ENCODE measurements around the gene PHF20. TPM values are rescaled to one million over a fixed set of nuclear protein-coding genes. Genes with fewer than 3 reads are reported as not detected.
"Not testable (repeated sequence)": the region's sequence is repeated elsewhere in the genome, so short reads cannot be mapped to it uniquely, and the experiment has no call there.

The PHF20 gene
- total RNA-seq, 1 donor from 2014 or later = 86.0 TPM

DNA sequence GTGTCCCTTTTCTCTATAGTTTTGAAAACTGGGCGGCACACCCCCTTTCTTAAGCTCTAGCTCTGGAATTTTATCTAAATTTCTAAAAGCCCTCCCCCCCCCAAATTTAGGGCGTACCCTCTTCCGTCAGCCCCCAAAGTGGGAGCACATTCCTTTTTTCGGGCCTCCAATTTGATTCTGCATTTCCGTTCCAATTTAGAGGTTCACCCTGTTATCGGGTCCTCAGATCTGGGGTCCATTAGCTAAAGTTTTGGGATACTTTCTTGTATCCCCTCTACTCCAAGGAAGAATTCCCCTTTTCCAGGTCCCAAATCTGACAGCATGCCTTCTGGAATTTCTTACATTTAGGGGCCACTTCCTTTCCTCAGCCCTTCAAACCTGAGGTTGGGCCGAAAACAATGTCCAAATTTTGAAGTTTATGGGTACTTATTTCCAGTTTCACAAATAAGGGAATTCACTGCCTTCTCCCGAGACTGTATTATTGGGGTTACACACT lies 796 bp downstream of the PHF20 start:
- peak overlapping the region; percentile 95 for H3K27ac Mint-ChIP-seq
- DNase-seq = no peak
- intact Hi-C loops (cut with micrococcal nuclease) = loop anchor here (1.0 to 5.0 kb wide), 5 partner anchors 24 to 1406 kb away; partner anchors contain the start of genes CPNE1, MROH8, NFS1 and RBM12
- no peak for ATAC-seq (ENCODE audit: low read depth)
- H3K4me1 Mint-ChIP-seq = peaks cover 80% of the 10 kb centered on the region
- H3K4me3 Mint-ChIP-seq = peak overlapping the region; percentile 86
- TF ChIP-seq, protein P1, sequence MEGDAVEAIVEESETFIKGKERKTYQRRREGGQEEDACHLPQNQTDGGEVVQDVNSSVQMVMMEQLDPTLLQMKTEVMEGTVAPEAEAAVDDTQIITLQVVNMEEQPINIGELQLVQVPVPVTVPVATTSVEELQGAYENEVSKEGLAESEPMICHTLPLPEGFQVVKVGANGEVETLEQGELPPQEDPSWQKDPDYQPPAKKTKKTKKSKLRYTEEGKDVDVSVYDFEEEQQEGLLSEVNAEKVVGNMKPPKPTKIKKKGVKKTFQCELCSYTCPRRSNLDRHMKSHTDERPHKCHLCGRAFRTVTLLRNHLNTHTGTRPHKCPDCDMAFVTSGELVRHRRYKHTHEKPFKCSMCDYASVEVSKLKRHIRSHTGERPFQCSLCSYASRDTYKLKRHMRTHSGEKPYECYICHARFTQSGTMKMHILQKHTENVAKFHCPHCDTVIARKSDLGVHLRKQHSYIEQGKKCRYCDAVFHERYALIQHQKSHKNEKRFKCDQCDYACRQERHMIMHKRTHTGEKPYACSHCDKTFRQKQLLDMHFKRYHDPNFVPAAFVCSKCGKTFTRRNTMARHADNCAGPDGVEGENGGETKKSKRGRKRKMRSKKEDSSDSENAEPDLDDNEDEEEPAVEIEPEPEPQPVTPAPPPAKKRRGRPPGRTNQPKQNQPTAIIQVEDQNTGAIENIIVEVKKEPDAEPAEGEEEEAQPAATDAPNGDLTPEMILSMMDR (IDR thresholded peaks at IDR 0.05) = no peak
- no peaks in the 10 kb centered on the region for H3K27me3 Mint-ChIP-seq
- POLR2A ChIA-PET = interaction anchor here (0.7 to 18.2 kb wide), 10 partner anchors 23 to 318 kb away, joined by 3 to 764 read pairs (median 8); partner anchors contain the start of genes NFS1, RBM39, ROMO1 and SCAND1
- CTCF ChIA-PET = interaction anchor here (1.4 to 2.6 kb wide), 2 partner anchors 30 to 33 kb away, joined by 4 to 21 read pairs; partner anchors contain the start of gene RBM39
- peaks cover 38% of the 10 kb centered on the region for H3K36me3 Mint-ChIP-seq (ENCODE audit: low read depth)
- H3K9me3 Mint-ChIP-seq = no peaks in the 10 kb centered on the region

DNA sequence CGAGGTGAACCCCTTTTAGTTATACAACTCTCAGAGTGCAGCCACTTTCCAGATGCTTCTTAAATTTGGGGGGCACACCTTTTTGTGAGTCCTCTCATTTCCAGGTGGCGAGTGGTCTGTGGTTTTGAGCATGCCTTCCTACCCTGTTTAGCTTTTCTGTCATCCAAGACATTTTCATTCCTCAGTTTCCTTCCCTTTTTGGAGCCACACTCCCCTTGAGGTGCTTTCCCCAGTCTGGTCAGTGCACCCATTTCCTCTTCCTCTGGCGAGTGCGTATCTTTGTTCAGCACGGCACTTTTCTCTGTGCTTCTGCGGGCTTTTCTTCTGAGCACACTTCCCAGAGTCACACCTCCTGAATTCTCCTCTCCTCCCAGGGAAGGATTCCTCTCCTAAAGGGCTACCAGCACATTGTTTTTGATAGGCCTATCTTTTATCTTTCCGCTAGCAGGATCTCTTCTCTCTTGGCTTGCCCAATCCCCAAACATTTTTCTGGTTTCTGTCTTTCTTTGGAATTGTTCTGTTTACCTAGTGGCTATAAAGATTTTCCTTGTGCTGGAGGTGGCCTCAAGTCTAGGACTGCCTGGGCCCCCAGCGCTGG lies 1.4 kb downstream of the PHF20 start:
- CTCF ChIA-PET = interaction anchor here (2.6 kb wide), 1 partner anchor 31 kb away, joined by 21 read pairs; the partner anchor contains the start of gene RBM39
- peaks cover 77% of the 10 kb centered on the region for H3K4me1 Mint-ChIP-seq
- H3K27ac Mint-ChIP-seq = peak overlapping the region; percentile 95
- peaks cover 39% of the 10 kb centered on the region for H3K36me3 Mint-ChIP-seq (ENCODE audit: low read depth)
- intact Hi-C loops (cut with micrococcal nuclease) = loop anchor here (1.0 to 5.0 kb wide), 5 partner anchors 24 to 1406 kb away; partner anchors contain the start of genes CPNE1, MROH8, NFS1 and RBM12
- peak overlapping the region; percentile 86 for H3K4me3 Mint-ChIP-seq
- no peak for ATAC-seq (ENCODE audit: low read depth)
- peak; percentile 30 for DNase-seq
- H3K27me3 Mint-ChIP-seq = no peaks in the 10 kb centered on the region
- H3K9me3 Mint-ChIP-seq = no peaks in the 10 kb centered on the region
- POLR2A ChIA-PET = interaction anchor here (0.7 to 18.2 kb wide), 4 partner anchors 22 to 312 kb away, joined by 5 to 764 read pairs (median 12); partner anchors contain the start of gene RBM39
- TF ChIP-seq, protein P1 (IDR thresholded peaks at IDR 0.05) = no peak

DNA sequence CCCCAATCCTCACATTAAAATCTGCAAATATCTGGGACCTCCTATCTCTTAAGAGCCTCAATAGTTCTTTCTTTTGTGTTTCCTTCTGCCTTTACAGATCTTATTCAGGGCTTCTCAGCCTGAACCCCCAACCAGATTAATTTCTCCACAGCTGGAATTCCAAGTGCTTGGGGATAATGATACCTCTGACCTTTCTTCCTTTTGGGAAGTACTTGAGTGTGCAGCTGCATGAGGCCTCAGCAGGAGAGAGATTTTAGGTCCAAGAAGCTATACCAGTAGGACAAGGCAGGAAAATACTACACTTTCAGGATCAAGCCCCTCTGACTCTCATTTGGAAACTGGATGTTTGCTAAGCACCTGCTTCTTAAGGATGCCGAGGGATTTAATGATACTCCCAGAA lies 2.6 kb downstream of the PHF20 start:
- Mint-ChIP-seq H3K27me3 (no peaks in the 10 kb centered on the region), H3K9me3 (no peaks in the 10 kb centered on the region), H3K4me3 (peak overlapping the region; percentile 86), H3K4me1 (peaks cover 68% of the 10 kb centered on the region), H3K27ac (peak overlapping the region; percentile 95), H3K36me3 (ENCODE audit: low read depth) (peaks cover 45% of the 10 kb centered on the region)
- DNase-seq = no peak
- POLR2A ChIA-PET = interaction anchor here (0.5 to 18.2 kb wide), 2 partner anchors 35 to 108 kb away, joined by 5 to 764 read pairs; partner anchors contain the start of gene RBM39
- TF ChIP-seq, protein P1 (IDR thresholded peaks at IDR 0.05) = no peak
- CTCF ChIA-PET = no interaction called here
- intact Hi-C loops (cut with micrococcal nuclease) = loop anchor here (5.0 kb wide), 1 partner anchor 157 kb away; the partner anchor contains the start of gene SPAG4
- ATAC-seq (ENCODE audit: low read depth) = no peak

DNA sequence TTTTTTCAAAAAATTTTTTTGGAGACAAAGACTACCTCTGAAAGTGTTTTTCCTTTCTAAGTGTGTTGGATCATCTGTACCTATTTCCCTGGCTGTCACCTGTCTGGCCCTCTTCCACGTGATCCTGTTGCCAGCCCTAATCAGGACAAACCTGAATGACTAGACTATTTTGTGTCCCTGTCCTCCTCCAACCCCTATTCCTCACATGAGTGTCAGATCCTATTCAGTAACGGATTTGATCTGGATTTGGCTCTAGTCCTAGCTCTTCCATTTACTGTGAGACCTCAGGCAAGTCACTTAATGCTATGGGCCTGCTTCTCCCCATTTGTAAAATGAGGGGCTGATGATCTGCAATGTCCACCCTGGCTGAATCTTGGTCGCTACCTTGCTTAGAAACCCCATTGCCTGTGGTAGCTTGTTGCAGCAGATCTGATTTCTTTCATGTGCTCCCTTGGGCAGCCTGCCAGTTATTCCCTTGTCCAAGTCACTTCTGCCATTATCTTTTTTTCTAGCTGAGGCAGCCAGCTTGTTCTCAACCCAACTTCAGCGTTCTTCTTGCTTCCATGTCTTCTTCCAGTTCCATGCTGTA lies 4.8 kb downstream of the PHF20 start:
- Mint-ChIP-seq H3K4me1 (peaks cover 57% of the 10 kb centered on the region), H3K4me3 (peak overlapping the region; percentile 19)

DNA sequence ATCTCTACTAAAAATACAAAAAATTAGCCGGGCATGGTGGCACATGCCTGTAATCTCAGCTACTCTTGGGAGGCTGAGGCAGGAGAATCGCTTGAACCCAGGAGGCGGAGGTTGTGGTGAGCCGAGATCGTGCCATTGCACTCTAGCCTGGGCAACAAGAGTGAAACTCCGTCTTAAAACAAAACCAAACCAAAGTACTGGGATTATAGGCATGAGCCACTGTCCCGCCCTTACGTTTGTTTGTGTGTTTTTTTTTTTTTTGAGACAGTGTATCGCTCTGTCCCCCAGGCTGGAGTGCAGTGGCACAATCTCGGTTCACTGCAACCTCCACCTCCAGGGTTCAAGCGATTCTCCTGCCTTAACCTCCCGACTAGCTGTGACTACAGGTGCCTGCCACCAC lies 12.0 kb downstream of the PHF20 start:
- POLR2A ChIA-PET = interaction anchor here (0.8 kb wide), 1 partner anchor 183 kb away, joined by 5 read pairs; no protein-coding TSS in a partner anchor
- H3K27me3 Mint-ChIP-seq; intact Hi-C loops (cut with micrococcal nuclease); ATAC-seq (ENCODE audit: low read depth); H3K4me3 Mint-ChIP-seq; H3K9me3 Mint-ChIP-seq; H3K27ac Mint-ChIP-seq; DNase-seq; CTCF ChIA-PET; H3K4me1 Mint-ChIP-seq: not testable (repeated sequence)
- peaks cover 43% of the 10 kb centered on the region for H3K36me3 Mint-ChIP-seq (ENCODE audit: low read depth)

More for the DNA sequence above, 4.8 kb downstream of the PHF20 start:
- no peaks in the 10 kb centered on the region for H3K9me3 Mint-ChIP-seq
- TF ChIP-seq, protein P1 (IDR thresholded peaks at IDR 0.05) = no peak
- peak overlapping the region; percentile 70 for H3K27ac Mint-ChIP-seq
- ATAC-seq (ENCODE audit: low read depth) (no peak), DNase-seq (no peak)
- intact Hi-C loops (cut with micrococcal nuclease) = no loop called here
- H3K27me3 Mint-ChIP-seq = no peaks in the 10 kb centered on the region
- POLR2A ChIA-PET = interaction anchor here (0.6 to 18.2 kb wide), 3 partner anchors 8 to 392 kb away, joined by 3 to 764 read pairs (median 3); partner anchors contain the start of gene RBM39
- H3K36me3 Mint-ChIP-seq (ENCODE audit: low read depth) = peaks cover 53% of the 10 kb centered on the region
- CTCF ChIA-PET = interaction anchor here (1.4 to 1.5 kb wide), 2 partner anchors 34 to 37 kb away, joined by 3 to 4 read pairs; partner anchors contain the start of gene RBM39

DNA sequence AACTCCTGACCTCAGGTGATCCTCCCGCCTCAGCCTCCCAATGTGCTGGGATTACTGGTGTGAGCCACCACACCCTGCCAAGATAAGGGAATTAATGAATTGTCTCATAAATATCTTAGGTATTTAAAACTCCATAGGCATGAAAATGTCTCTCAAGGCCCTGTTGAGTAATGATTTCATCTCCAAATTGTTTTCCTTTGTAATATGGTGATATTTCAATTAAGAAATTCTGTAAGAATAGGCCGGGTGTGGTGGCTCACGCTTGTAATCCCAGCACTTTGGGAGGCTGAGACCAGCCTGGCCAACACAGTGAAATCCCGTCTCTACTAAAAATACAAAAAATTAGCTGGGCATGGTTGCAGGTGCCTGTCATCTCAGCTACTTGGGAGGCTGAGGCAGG lies 13.7 kb downstream of the PHF20 start:
- POLR2A ChIA-PET = interaction anchor here (0.7 kb wide), 1 partner anchor 21 kb away, joined by 11 read pairs; no protein-coding TSS in a partner anchor
- H3K27me3 Mint-ChIP-seq; H3K4me3 Mint-ChIP-seq; DNase-seq; H3K9me3 Mint-ChIP-seq; CTCF ChIA-PET; intact Hi-C loops (cut with micrococcal nuclease); ATAC-seq (ENCODE audit: low read depth); H3K4me1 Mint-ChIP-seq; H3K27ac Mint-ChIP-seq: not testable (repeated sequence)
- peaks cover 39% of the 10 kb centered on the region for H3K36me3 Mint-ChIP-seq (ENCODE audit: low read depth)
